HepG2 (cell line): ENCODE measurements around the gene NTSR2. TPM values are rescaled to one million over a fixed set of nuclear protein-coding genes. Genes with fewer than 3 reads are reported as not detected.

ENCODE experiments used
- ATAC-seq: fragments of 200-7000 bp; cut with Tn5 transposase; 3 replicates; pipeline ENCODE4 v1.9.1; 2020; ENCODE audit warnings: mild to moderate bottlenecking, moderate library complexity
- BruUV-seq: library from RNA; stranded (reverse); fragments of 400-500 nt; replicated peaks from 2 replicates; lab custom pipeline; 2021; lab: Mats Ljungman, UMichigan
- CTCF ChIA-PET: fragments of 300-600 bp; formaldehyde crosslinking; extraction: SDS; loops from one replicate; lab custom pipeline; 2021; ENCODE audit warnings: low total read pairs, inconsistent platforms, low intra/inter-chr PET ratio; lab: Yijun Ruan, JAX
- POLR2A ChIA-PET: fragments of 350-600 bp; sonication (Branson Sonifier 250); formaldehyde crosslinking; loops from one replicate; lab custom pipeline; 2020; ENCODE audit warnings: antibody characterized with exemption, inconsistent platforms; lab: Yijun Ruan, JAX
- DNase-seq: peaks from one replicate; pipeline ENCODE4 v3.0.0-alpha.2; 2015; ENCODE audit warnings: low spot score
- FAIRE-seq: peaks from 3 replicates; lab custom pipeline; 2011; peaks lifted over from hg19 to GRCh38; lab: Jason Lieb, UNC
- H2AFZ ChIP-seq: one replicate; pipeline ENCODE4 v1.6.1; 2011; ENCODE audit warnings: low read length, inconsistent platforms
- H3K27ac ChIP-seq: fragments of 300-600 bp; 3 replicates; pipeline ENCODE4 v1.8.0; 2011; ENCODE audit warnings: mixed run types, mild to moderate bottlenecking, mixed read lengths, low read length, inconsistent platforms; ENCODE audit not compliant: insufficient read depth; ENCODE audit errors: extremely low read length
- H3K27me3 ChIP-seq, 2 experiments: fragments of 200-600 bp in 1 of 2; 2 replicates in 1 of 2; 3 replicates in 1 of 2; pipeline versions ENCODE4 v1.6.0 to v1.8.0; 2011; ENCODE audit warnings: low read length in 2 of 2, mild to moderate bottlenecking in 2 of 2, moderate library complexity in 2 of 2, inconsistent platforms in 1 of 2; ENCODE audit not compliant: insufficient read depth in 2 of 2, control insufficient read depth in 1 of 2
- H3K36me3 ChIP-seq, 2 experiments: fragments of 200-600 bp in 1 of 2; replicated peaks in 1 of 2; 2 replicates in 1 of 2; 3 replicates in 1 of 2; pipeline versions ENCODE4 v1.5.1 to v1.8.0; 2011; ENCODE audit warnings: low read length in 2 of 2, inconsistent platforms in 1 of 2; ENCODE audit not compliant: insufficient read depth in 2 of 2, control insufficient read depth in 1 of 2
- H3K4me1 ChIP-seq: 2 replicates; pipeline ENCODE4 v1.5.1; 2012; ENCODE audit warnings: low read length, inconsistent platforms; ENCODE audit not compliant: insufficient read depth
- H3K4me2 ChIP-seq: 2 replicates; pipeline ENCODE4 v1.6.0; 2011; ENCODE audit warnings: low read depth, low read length, inconsistent platforms
- H3K4me3 ChIP-seq, 3 experiments: fragments of 200-600 bp in 1 of 3; sonication (generic), shearing (Covaris generic) in 1 of 3; replicated peaks in 1 of 3; 2 replicates each; pipeline ENCODE4 v1.5.1; 2011 to 2016; ENCODE audit warnings: low read length in 3 of 3, inconsistent platforms in 2 of 3, low read depth in 2 of 3, mild to moderate bottlenecking in 2 of 3, control low read depth in 1 of 3, mixed read lengths in 1 of 3; ENCODE audit not compliant: insufficient read depth in 1 of 3
- H3K79me2 ChIP-seq: one replicate; pipeline ENCODE4 v1.6.1; 2011; ENCODE audit warnings: low read length, inconsistent platforms; ENCODE audit not compliant: insufficient read depth
- H3K9ac ChIP-seq: 2 replicates; pipeline ENCODE4 v1.6.0; 2011; ENCODE audit warnings: mild to moderate bottlenecking, low read depth, low read length, inconsistent platforms; ENCODE audit not compliant: insufficient read depth
- H3K9me3 ChIP-seq: 2 replicates; pipeline ENCODE4 v1.5.1; 2012; ENCODE audit warnings: mild to moderate bottlenecking, low read length
- H4K20me1 ChIP-seq: 2 replicates; pipeline ENCODE4 v1.6.0; 2011; ENCODE audit warnings: inconsistent platforms, mild to moderate bottlenecking, low read length, moderate library complexity; ENCODE audit not compliant: insufficient read depth
- AGO2 ChIP-seq: fragments of 200-400 bp; formaldehyde crosslinking; optimal IDR thresholded peaks from 2 replicates; pipeline ENCODE3; 2017; ENCODE audit warnings: mild to moderate bottlenecking, low read depth, low read length, moderate library complexity
- FOXO4 ChIP-seq: sonication (generic); formaldehyde crosslinking; conservative IDR thresholded peaks from 2 replicates; pipeline ENCODE4 v1.8.1; 2023; ENCODE audit warnings: missing genetic modification reagents
- KDM4B ChIP-seq: sonication (generic); formaldehyde crosslinking; IDR thresholded peaks from 2 replicates; pipeline ENCODE4 v1.4.0; 2020; ENCODE audit warnings: missing genetic modification reagents
- PCBP1 ChIP-seq: fragments of 200-400 bp; formaldehyde crosslinking; IDR thresholded peaks from 2 replicates; pipeline ENCODE4 v1.6.1; 2017; ENCODE audit warnings: mild to moderate bottlenecking, low read depth, low read length, borderline replicate concordance
- REST ChIP-seq, 2 experiments: IDR thresholded peaks; 2 replicates each; pipeline ENCODE4 v1.6.1; 2011 to 2012; ENCODE audit warnings: low read length in 2 of 2, borderline replicate concordance in 1 of 2, low read depth in 1 of 2, mild to moderate bottlenecking in 1 of 2, moderate library complexity in 1 of 2
- ZNF772 ChIP-seq: sonication (generic); formaldehyde crosslinking; IDR thresholded peaks from 2 replicates; pipeline ENCODE4 v1.5.0; 2020; ENCODE audit warnings: mild to moderate bottlenecking, missing genetic modification reagents
- WGBS: methylation state at CpG from one replicate; pipeline ENCODE4 v1.1.6; 2017; ENCODE audit warnings: low lambda C conversion rate; 5-methylcytosine and 5-hydroxymethylcytosine counted together
- in situ Hi-C: cut with HindIII; loops from 2 replicates; pipeline ENCODE4 v1.10.0; 2017; ENCODE audit warnings: low pct_unique_long_range_greater_than_20kb; ENCODE audit not compliant: extremely low pct_ligation_motif_present
- intact Hi-C: fragments of 100-400 bp; cut with micrococcal nuclease; formaldehyde crosslinking; loops from one replicate; pipeline ENCODE4 v1.10.0; 2022; ENCODE audit not compliant: unreplicated experiment
- polyA plus RNA-seq, 8 experiments: library from polyadenylated mRNA; depleted of rRNA in 3 of 8; stranded (reverse) in 7 of 8; unstranded in 1 of 8; fragments of >200 nt; fragmentation: Illumina TruSeq in 4 of 8; extraction: Trizol in 4 of 8; gene quantifications; 2 replicates each; pipeline versions ENCODE4 v1.2.1 to v1.2.3, GENCODE V29; 2011 to 2016; ENCODE audit warnings: low read depth in 4 of 8, missing spikeins in 1 of 8, mixed read lengths in 1 of 8; ENCODE audit not compliant: insufficient read depth in 1 of 8
- total RNA-seq, 5 experiments: library from RNA; depleted of rRNA; stranded (reverse); fragments of >200 nt; fragmentation: Illumina TruSeq; extraction: Trizol; gene quantifications; 2 replicates each; pipeline ENCODE4 v1.2.3, GENCODE V29; 2016; ENCODE audit warnings: low read depth in 1 of 5

NTSR2 gene
- total and polyA plus RNA-seq, 2 of the 13 experiments (the other 11 are each of a cell fraction or from before 2014, with no cell fraction given) = not detected

- Histone ChIP-seq H3K9me3 (no peaks in the 10 kb centered on the region), H2AFZ (no peak overlapping the region), H3K4me2 (no peak overlapping the region), H3K36me3 (peaks cover 70 to 99% of the 10 kb centered on the region in 2 experiments), H3K79me2 (no peaks in the 10 kb centered on the region), H3K9ac (no peak overlapping the region), H4K20me1 (no peaks in the 10 kb centered on the region; the same call in 1 of the 2 replicates), H3K4me3 (no peak overlapping the region), H3K4me1 (no peaks in the 10 kb centered on the region), H3K27ac (no peak overlapping the region), H3K27me3 (no peaks in the 10 kb centered on the region)
- ChIA-PET CTCF (no interaction called here), POLR2A (no interaction called here)
- intact Hi-C loops (no loop called here), in situ Hi-C loops (no loop called here)
- WGBS = 96% methylated on average over 14 of the region's 14 CpGs
- FAIRE-seq (no peak), DNase-seq (no peak), ATAC-seq (no peak)
- no TSS peak for BruUV-seq
- peak; percentile 68 for TF ChIP-seq AGO2
- no peak for TF ChIP-seq KDM4B
- no peak for TF ChIP-seq ZNF772 (CRISPR knock-in tag)
- 0 out of 2 replicates have a peak, but pooled peaks have one; percentile 35 for TF ChIP-seq FOXO4 (CRISPR knock-in tag)
- TF ChIP-seq REST (IDR thresholded peaks at IDR 0.05; ENCODE audit: borderline replicate concordance in 1 of 2, low read depth in 1 of 2, low read length in 2 of 2) = peak; percentile 8 to 50; a peak in 2 of 4 replicates
- no peak for TF ChIP-seq PCBP1
Measured at GRCh38 chr2:11616097-11616687, 53.8 kb downstream of the NTSR2 start.
